ENCODE results near the gene MACROH2A1. TPM values are rescaled to one million over a fixed set of nuclear protein-coding genes. Genes with fewer than 3 reads are reported as not detected.

The MACROH2A1 gene
- total and polyA plus RNA-seq, 7 experiments from 2014 or later, result 109 to 288 (median 133) TPM

DNA sequence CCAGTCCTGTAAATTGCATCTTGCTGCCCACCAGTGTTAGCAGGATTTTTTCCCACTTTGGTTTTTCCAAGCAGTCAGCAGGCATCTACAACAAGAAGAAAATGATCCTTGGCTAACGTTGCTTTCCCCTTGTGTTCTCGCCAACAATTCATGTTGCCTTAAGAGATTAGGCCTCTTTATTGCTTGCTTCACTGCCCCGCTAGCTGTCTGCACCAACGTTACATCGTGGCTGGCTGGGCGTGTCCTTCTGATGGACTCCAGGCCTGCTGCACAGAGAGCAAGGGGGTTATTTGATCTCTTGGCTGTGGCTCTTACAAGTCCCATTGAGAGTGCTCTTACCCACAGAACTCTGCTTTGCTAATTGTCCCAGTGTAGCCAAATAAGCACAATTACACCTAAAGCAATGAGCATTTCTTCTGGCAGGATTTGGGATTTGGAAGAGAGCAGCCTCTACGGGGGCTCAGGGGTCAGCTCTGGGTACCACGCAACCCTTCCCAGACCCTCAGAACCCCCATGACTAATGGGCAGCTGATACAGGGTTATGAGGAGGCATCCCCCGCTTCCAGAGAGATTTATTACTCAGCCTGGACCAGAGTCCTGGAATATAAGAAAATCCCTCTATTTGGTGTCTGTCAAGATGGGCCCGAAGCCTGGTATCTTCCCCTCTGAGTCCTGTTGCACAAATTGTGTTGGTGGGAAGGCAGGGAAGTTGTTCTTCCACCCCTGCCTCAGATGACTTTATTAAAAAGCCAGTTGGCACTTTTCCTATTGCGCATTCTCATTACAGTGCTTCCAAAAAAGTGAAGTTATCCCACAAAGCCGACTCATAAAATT lies 30.5 kb upstream of the MACROH2A1 start:
- Mint-ChIP-seq H3K4me1 (peaks cover 0 to 22% (median 6%) of the 10 kb centered on the region in 7 donors), H3K9me3 (peaks cover 0 to 15% (median 5%) of the 10 kb centered on the region in 11 donors), H3K27me3 (peaks cover 0 to 16% (median 7%) of the 10 kb centered on the region in 5 donors), H3K36me3 (peaks cover 0 to 7% (median 3%) of the 10 kb centered on the region in 5 donors), H3K4me3 (no peak overlapping the region), H3K27ac (no peak overlapping the region)
- ATAC-seq (no peak), DNase-seq (no peak)
- CTCF ChIA-PET, result no interaction called here
- no peak overlapping the region for H3K27ac ChIP-seq (ENCODE audit: low read depth, low read length)
- H3K4me1 ChIP-seq (ENCODE audit: control insufficient read depth in 2 of 2, insufficient read depth in 2 of 2, low read length in 2 of 2), result peaks cover 0 to 6% of the 10 kb centered on the region in 2 donors
- POLR2A ChIA-PET, result no interaction called here
- intact Hi-C loops (cut with micrococcal nuclease), result loop anchor here in 1 of 2 donors (5.0 kb wide), 1 partner anchor 67 kb away; no protein-coding TSS in a partner anchor
- no peaks in the 10 kb centered on the region for H3K27me3 ChIP-seq (ENCODE audit: control insufficient read depth in 2 of 2, insufficient read depth in 2 of 2, low read length in 2 of 2)
- H3K4me3 ChIP-seq (ENCODE audit: low read length), result no peak overlapping the region
- no peaks in the 10 kb centered on the region for H3K36me3 ChIP-seq (ENCODE audit: control insufficient read depth in 2 of 3, insufficient read depth in 3 of 3, low read length in 3 of 3)
- no peaks in the 10 kb centered on the region for H3K9me3 ChIP-seq (ENCODE audit: control insufficient read depth in 2 of 3, low read length in 3 of 3)

DNA sequence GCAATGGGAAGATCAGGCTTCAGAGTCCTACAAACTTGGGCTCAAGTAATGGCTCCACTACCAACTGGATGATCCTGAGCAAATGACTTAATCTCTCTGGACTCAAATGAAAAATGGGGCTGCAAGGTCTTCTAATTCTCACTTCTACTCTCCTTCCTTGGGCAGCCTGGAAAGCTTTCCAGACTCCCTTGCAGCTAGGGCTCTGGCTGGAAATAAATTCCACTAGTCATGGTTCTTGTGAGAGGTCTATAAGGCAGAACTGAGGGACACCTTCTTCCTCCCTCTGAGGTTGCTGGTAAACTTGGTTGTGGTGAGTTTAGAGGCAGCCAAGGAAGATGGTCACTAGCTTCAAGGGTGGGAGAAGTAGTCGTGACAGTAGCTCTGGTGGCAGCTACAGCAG lies 29.6 kb upstream of the MACROH2A1 start:
- no peak for DNase-seq
- Mint-ChIP-seq H3K36me3 (peaks cover 0 to 7% (median 3%) of the 10 kb centered on the region in 5 donors), H3K4me3 (no peak overlapping the region), H3K4me1 (peaks cover 0 to 25% (median 6%) of the 10 kb centered on the region in 7 donors), H3K27ac (no peak overlapping the region), H3K9me3 (peaks cover 0 to 15% (median 5%) of the 10 kb centered on the region in 11 donors), H3K27me3 (peaks cover 0 to 23% (median 5%) of the 10 kb centered on the region in 5 donors)
- H3K36me3 ChIP-seq (ENCODE audit: control insufficient read depth in 2 of 3, insufficient read depth in 3 of 3, low read length in 3 of 3), result no peaks in the 10 kb centered on the region
- intact Hi-C loops (cut with micrococcal nuclease), result loop anchor here in 1 of 2 donors (5.0 kb wide), 1 partner anchor 66 kb away; no protein-coding TSS in a partner anchor
- no peak for ATAC-seq
- peaks cover 0 to 6% of the 10 kb centered on the region in 2 donors for H3K4me1 ChIP-seq (ENCODE audit: control insufficient read depth in 2 of 2, insufficient read depth in 2 of 2, low read length in 2 of 2)
- ChIA-PET POLR2A (no interaction called here), CTCF (no interaction called here)
- no peak overlapping the region for H3K4me3 ChIP-seq (ENCODE audit: low read length)
- no peak overlapping the region for H3K27ac ChIP-seq (ENCODE audit: low read depth, low read length)
- H3K9me3 ChIP-seq (ENCODE audit: control insufficient read depth in 2 of 3, low read length in 3 of 3), result no peaks in the 10 kb centered on the region
- H3K27me3 ChIP-seq (ENCODE audit: control insufficient read depth in 2 of 2, insufficient read depth in 2 of 2, low read length in 2 of 2), result no peaks in the 10 kb centered on the region

DNA sequence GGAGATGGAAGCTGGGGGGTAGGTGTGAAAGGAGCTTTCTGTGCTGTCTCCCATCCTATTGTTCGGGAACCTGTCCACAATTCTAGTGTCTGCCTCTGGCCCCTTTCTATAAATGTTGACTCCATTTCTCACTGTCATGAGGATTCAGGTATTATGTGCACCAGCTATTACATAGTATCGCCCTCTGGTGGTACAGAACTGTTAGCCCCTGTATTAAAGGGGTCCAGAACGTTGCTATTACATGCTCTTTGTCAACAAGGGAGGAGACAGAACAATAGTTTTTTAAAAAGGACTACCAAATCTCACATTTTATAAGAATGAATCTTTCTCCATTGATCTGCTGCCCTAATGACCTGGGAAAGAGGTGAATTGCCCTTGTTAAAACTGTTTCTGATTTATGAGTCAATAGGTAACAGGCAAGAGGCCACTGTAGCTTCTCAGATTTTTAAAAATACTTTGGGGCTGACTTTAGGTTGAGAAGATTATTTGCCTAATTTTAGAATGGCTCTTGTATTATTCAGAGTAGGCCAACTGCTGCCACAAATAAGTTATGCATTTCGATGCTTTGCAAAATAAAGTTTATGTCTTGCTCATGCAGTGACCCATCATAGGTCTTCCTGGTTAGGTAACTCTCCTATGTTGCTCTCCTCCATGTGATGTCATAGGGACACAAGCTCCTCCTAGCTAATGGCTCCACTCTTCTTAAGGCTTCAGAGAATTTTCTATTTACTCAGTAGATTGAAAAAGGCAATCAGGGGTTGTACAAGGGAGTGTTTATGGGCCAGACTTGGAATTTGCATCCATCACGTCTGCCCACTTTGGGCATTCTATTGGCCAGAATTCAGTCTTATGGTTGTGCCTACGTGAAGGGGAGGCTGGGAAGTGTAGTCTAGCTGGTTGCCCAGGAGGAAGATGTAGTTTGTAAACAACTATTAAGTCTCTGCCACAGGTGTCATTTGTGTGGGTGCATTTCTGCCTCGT lies 27.4 kb upstream of the MACROH2A1 start:
- intact Hi-C loops (cut with micrococcal nuclease), result loop anchor here (1.0 to 5.0 kb wide), 4 partner anchors 27 to 66 kb away; partner anchors contain the start of gene MACROH2A1 (in 2 of the 2)
- Histone ChIP-seq H3K4me3 (ENCODE audit: low read length) (no peak overlapping the region), H3K27me3 (ENCODE audit: control insufficient read depth in 2 of 2, insufficient read depth in 2 of 2, low read length in 2 of 2) (no peaks in the 10 kb centered on the region), H3K36me3 (ENCODE audit: control insufficient read depth in 2 of 3, insufficient read depth in 3 of 3, low read length in 3 of 3) (no peaks in the 10 kb centered on the region), H3K9me3 (ENCODE audit: control insufficient read depth in 2 of 3, low read length in 3 of 3) (no peaks in the 10 kb centered on the region), H3K4me1 (ENCODE audit: control insufficient read depth in 2 of 2, insufficient read depth in 2 of 2, low read length in 2 of 2) (peaks cover 0 to 6% of the 10 kb centered on the region in 2 donors), H3K27ac (ENCODE audit: low read depth, low read length) (no peak overlapping the region)
- Mint-ChIP-seq H3K27me3 (peaks cover 7 to 25% (median 13%) of the 10 kb centered on the region in 5 donors), H3K4me1 (peaks cover 0 to 28% (median 6%) of the 10 kb centered on the region in 7 donors), H3K36me3 (peaks cover 0 to 7% (median 3%) of the 10 kb centered on the region in 5 donors), H3K9me3 (peaks cover 0 to 15% (median 5%) of the 10 kb centered on the region in 11 donors), H3K4me3 (peak overlapping the region in 1 of 10 donors; percentile 79), H3K27ac (peak overlapping the region in 3 of 9 donors; percentile 14 to 92 (median 48))
- ChIA-PET POLR2A (no interaction called here), CTCF (interaction anchor here (0.7 to 2.0 kb wide), 7 partner anchors 24 to 266 kb away, joined by 3 to 11 read pairs (median 4); no protein-coding TSS in a partner anchor)
- peak; percentile 88 for ATAC-seq
- DNase-seq, result peak in 7 of 9 donors; percentile 4 to 57 (median 31)

- ChIA-PET CTCF (interaction anchor here (0.7 to 2.0 kb wide), 6 partner anchors 13 to 266 kb away, joined by 3 to 11 read pairs (median 4); no protein-coding TSS in a partner anchor), POLR2A (no interaction called here)
- Histone ChIP-seq H3K36me3 (ENCODE audit: control insufficient read depth in 2 of 3, insufficient read depth in 3 of 3, low read length in 3 of 3) (no peaks in the 10 kb centered on the region), H3K4me1 (ENCODE audit: control insufficient read depth in 2 of 2, insufficient read depth in 2 of 2, low read length in 2 of 2) (peaks cover 0 to 6% of the 10 kb centered on the region in 2 donors), H3K27ac (ENCODE audit: low read depth, low read length) (no peak overlapping the region), H3K27me3 (ENCODE audit: control insufficient read depth in 2 of 2, insufficient read depth in 2 of 2, low read length in 2 of 2) (no peaks in the 10 kb centered on the region), H3K9me3 (ENCODE audit: control insufficient read depth in 2 of 3, low read length in 3 of 3) (no peaks in the 10 kb centered on the region), H3K4me3 (ENCODE audit: low read length) (no peak overlapping the region)
- DNase-seq (peak in 1 of 9 donors; percentile 1), ATAC-seq (no peak)
- Mint-ChIP-seq H3K27ac (peak overlapping the region in 3 of 9 donors; percentile 14 to 92 (median 48)), H3K9me3 (peaks cover 0 to 19% (median 5%) of the 10 kb centered on the region in 11 donors), H3K4me3 (peak overlapping the region in 1 of 10 donors; percentile 79), H3K4me1 (peaks cover 0 to 28% (median 6%) of the 10 kb centered on the region in 7 donors), H3K27me3 (peaks cover 12 to 32% (median 20%) of the 10 kb centered on the region in 5 donors), H3K36me3 (peaks cover 0 to 7% (median 3%) of the 10 kb centered on the region in 5 donors)
- intact Hi-C loops (cut with micrococcal nuclease), result loop anchor here (1.0 to 5.0 kb wide), 4 partner anchors 26 to 65 kb away; partner anchors contain the start of gene MACROH2A1 (in 2 of the 2)
Measured at GRCh38 chr5:135425641-135426040, 26.6 kb upstream of the MACROH2A1 start.

DNA sequence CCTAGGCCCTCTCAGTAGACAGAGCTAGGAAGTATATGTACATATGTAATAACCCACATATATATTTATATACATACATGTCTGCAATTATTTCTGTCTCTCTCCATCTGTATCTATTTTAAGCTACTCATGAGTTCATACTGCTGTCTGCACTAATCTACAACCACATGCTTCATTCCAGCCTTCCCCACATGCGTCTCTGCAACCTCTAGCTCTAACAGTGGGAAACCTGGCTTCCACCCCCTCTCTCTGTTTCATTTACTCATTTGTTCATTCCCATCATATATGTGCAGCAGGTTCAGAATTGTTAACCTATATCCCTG lies 24.8 kb upstream of the MACROH2A1 start:
- H3K4me3 Mint-ChIP-seq, result no peak overlapping the region
- Histone ChIP-seq H3K4me3 (ENCODE audit: low read length) (no peak overlapping the region), H3K27me3 (ENCODE audit: control insufficient read depth in 2 of 2, insufficient read depth in 2 of 2, low read length in 2 of 2) (no peaks in the 10 kb centered on the region), H3K27ac (ENCODE audit: low read depth, low read length) (no peak overlapping the region), H3K36me3 (ENCODE audit: control insufficient read depth in 2 of 3, insufficient read depth in 3 of 3, low read length in 3 of 3) (no peaks in the 10 kb centered on the region), H3K9me3 (ENCODE audit: control insufficient read depth in 2 of 3, low read length in 3 of 3) (no peaks in the 10 kb centered on the region), H3K4me1 (ENCODE audit: control insufficient read depth in 2 of 2, insufficient read depth in 2 of 2, low read length in 2 of 2) (peaks cover 0 to 6% of the 10 kb centered on the region in 2 donors)
- H3K9me3 Mint-ChIP-seq, result peaks cover 0 to 29% (median 10%) of the 10 kb centered on the region in 11 donors
- no peak for DNase-seq
- CTCF ChIA-PET, result interaction anchor here (1.0 kb wide), 1 partner anchor 63 kb away, joined by 3 read pairs; no protein-coding TSS in a partner anchor
- H3K27me3 Mint-ChIP-seq, result peaks cover 15 to 39% (median 34%) of the 10 kb centered on the region in 5 donors
- no peak for ATAC-seq
- no peak overlapping the region for H3K27ac Mint-ChIP-seq
- peaks cover 3 to 11% (median 4%) of the 10 kb centered on the region in 5 donors for H3K36me3 Mint-ChIP-seq
- POLR2A ChIA-PET, result no interaction called here
- intact Hi-C loops (cut with micrococcal nuclease), result no loop called here
- H3K4me1 Mint-ChIP-seq, result peaks cover 0 to 28% (median 6%) of the 10 kb centered on the region in 7 donors

Data from naive thymus-derived CD4-positive, alpha-beta T cell (primary cell).